C4-2B (cell line): ENCODE measurements around the gene EHBP1.
"Not testable (repeated sequence)": the region's sequence is repeated elsewhere in the genome, so short reads cannot be mapped to it uniquely, and the experiment has no call there.

Experiments used
- H3K27ac ChIP-seq: fragments of 450-650 bp; 2 replicates; pipeline ENCODE4 v1.5.1; 2017
- ZFX ChIP-seq: fragments of 450-650 bp; IDR thresholded peaks from 2 replicates; pipeline ENCODE4 v1.6.1; 2017
- TF ChIP-seq, protein P1 (sequence below): fragments of 450-650 bp; conservative IDR thresholded peaks from 2 replicates; pipeline ENCODE4 v1.5.1; 2017; ENCODE audit warnings: mild to moderate bottlenecking

EHBP1 gene

DNA sequence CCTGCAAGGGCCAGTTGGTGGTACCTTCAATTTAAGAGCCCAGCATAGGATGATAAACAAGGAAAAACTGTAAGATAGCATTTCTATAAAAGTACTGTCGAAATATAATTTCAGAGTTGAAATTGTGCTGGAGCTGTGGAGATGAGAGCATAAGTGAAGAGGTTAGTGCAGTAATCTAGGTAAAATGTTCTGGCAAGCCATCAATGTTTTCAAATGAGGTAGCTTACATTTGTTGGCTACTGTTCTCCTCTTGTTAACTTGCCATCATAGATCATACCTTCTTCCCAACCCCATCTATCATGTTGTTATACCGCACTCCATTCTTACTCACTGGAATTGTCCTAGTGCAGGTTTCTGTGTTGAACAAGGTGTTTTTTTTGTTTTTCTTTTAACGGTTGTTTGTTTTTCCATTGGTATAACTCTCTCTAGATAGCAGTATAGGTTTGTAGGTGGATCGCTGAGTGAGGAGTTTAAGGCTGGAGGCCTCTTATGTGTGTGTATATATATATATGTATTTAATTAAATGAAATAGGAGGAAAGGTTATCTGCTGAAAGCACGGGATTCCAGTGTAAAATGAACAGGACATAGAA, 40.5 kb downstream of the EHBP1 start:
- TF ChIP-seq ZFX = no peak
- TF ChIP-seq, protein P1, sequence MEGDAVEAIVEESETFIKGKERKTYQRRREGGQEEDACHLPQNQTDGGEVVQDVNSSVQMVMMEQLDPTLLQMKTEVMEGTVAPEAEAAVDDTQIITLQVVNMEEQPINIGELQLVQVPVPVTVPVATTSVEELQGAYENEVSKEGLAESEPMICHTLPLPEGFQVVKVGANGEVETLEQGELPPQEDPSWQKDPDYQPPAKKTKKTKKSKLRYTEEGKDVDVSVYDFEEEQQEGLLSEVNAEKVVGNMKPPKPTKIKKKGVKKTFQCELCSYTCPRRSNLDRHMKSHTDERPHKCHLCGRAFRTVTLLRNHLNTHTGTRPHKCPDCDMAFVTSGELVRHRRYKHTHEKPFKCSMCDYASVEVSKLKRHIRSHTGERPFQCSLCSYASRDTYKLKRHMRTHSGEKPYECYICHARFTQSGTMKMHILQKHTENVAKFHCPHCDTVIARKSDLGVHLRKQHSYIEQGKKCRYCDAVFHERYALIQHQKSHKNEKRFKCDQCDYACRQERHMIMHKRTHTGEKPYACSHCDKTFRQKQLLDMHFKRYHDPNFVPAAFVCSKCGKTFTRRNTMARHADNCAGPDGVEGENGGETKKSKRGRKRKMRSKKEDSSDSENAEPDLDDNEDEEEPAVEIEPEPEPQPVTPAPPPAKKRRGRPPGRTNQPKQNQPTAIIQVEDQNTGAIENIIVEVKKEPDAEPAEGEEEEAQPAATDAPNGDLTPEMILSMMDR = no peak
- H3K27ac ChIP-seq = no peak overlapping the region

DNA sequence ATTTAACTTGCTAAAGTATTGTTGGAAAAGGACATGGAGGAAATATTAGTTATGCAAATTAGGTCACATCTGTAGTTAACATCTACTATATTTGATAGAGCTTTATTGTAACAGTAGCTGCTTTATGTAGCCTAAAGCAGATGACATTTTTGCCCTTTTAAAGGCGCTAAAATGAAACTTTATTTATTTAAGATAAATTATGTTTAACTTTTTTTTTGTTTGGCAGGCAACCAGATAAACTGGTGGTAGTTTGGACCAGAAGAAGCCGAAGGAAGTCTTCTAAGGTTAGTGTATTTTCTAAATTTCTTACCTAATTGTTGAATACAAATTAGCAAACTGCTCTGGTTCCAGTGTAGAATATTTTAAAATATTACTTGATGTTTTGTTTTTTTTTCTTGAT, 41.7 kb downstream of the EHBP1 start:
- no peak overlapping the region for H3K27ac ChIP-seq
- TF ChIP-seq, protein P1 = no peak
- TF ChIP-seq ZFX = no peak

DNA sequence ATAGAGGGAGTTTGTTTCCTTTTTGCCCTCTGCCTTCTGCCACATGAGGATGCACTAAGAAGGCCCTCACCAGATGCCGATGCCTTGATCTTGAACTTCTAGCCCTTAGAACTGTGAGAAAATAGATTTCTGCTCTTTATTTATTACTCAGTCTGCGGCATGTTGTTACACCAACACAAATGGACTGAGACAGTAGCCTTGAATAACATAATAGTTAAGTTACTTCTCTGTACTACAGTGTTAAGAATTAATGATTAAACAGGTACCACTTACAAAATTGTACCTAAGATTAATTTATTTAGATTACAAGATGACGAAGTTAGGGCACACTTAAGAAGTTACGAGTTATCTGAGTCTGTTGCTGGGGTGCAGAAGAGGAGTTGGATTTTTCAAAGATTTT, 42.4 kb downstream of the EHBP1 start:
- TF ChIP-seq, protein P1 = no peak
- no peak for TF ChIP-seq ZFX
- no peak overlapping the region for H3K27ac ChIP-seq

DNA sequence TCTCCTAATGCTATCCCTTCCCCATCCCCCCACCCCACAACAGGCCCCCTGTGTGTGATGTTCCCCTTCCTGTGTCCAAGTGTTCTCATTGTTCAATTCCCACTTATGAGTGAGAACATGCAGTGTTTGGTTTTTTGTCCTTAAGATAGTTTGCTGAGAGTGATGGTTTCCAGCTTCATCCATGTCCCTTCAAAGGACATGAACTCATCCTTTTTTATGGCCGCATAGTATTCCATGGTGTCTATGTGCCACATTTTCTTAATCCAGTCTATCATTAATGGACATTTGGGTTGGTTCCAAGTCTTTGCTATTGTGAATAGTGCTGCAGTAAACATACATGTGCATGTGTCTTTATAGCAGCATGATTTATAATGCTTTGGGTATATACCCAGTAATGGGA, 43.6 kb downstream of the EHBP1 start:
- H3K27ac ChIP-seq = not testable (repeated sequence)

DNA sequence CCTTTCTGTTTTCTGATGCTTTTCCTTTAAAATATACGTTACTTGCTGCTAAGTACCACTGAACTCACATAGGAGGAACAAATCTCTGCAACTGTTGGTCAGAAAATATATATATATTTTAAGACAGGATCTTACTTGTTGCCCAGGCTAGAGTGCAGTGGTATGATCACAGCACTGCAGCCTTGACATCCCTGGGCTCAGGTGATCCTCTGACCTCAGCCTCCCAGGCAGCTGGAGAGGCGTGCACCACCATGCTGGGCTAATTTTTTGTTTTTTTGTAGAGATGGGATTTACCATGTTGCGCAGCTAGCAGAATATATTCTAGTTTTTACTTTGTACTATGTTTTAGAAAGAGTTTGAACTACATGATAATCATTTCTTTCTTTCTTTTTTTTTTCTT, 51.5 kb downstream of the EHBP1 start:
- H3K27ac ChIP-seq = no peak overlapping the region
- no peak for TF ChIP-seq ZFX
- TF ChIP-seq, protein P1 = no peak

DNA sequence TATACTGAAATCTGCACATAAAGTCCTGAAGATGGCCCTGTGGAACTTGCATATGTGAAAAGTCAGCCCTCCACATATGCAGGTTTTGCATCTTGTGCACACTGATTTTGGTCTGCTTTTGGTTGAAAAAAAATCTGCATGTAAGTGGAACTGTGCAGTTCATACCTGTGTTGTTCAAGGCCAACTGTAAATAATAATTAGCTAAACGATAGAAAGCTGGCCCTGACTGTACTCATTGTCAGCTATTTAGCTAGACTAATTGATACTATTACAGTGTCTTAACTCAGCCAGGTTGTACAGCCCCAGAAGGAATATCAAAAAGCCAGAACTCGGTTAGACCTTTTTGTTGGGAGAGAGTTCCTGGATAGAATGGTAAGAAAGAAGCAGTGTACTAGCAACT, 54.5 kb downstream of the EHBP1 start:
- no peak for TF ChIP-seq ZFX
- TF ChIP-seq, protein P1 = no peak
- no peak overlapping the region for H3K27ac ChIP-seq

DNA sequence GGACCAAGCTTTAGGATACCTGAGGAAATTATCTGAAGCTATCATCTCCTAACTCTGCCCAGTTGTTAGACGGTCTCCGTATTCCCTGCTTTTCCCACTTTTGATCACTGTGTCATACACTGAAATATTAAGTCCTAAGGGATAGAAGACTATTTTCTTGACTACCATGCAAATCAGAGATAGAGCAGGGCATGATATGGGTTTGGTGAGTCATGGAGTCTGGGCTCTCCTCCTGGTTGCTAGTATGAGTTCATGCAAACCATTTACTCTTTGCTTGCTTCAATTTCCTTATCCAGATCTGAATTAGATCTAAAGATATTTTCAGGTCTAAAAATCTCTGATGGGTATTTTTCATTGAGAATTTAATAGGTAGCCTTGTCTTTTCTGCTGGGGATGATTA, 55.0 kb downstream of the EHBP1 start:
- H3K27ac ChIP-seq = no peak overlapping the region
- no peak for TF ChIP-seq ZFX
- TF ChIP-seq, protein P1 = no peak

DNA sequence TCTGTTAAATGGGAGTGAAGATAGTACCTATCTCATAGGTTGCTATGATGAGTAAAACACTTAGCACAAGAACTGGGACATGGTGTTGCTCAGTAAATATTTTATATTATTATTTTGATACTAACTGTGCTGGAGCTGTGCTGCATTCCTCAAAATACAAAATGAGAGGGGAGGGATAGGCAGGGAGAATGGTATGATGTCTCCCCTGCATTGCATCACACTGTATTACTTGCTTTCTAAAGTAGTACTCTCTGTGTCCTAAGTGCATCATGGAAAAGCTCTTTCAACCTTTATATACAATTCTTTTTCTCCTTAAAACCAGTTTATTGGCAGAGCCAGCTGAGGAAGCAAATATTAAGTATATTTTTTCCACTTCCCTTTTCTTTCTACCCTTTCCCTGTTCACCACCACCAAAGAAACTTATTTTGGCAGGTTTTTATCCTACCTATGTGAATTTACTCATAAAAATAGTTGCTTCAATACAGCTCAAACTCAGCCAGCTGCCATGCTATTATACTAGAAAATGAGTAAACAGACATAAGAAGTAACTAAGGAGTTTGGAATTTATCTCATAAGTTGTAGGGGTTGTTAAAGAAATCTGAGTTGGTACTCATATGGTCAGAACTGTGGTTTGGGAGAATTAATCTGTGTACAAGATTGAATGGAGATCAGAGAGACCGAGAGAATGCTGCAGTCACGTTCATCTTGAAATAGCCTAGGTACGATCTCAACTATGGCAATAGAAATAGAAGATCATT, 60.3 kb downstream of the EHBP1 start:
- H3K27ac ChIP-seq = no peak overlapping the region

More for the DNA sequence above, 60.3 kb downstream of the EHBP1 start:
- TF ChIP-seq ZFX = no peak
- TF ChIP-seq, protein P1 = no peak
